HepG2 (cell line): ENCODE data around the gene MAGI1. TPM values are rescaled to one million over a fixed set of nuclear protein-coding genes. Genes with fewer than 3 reads are reported as not detected.

Source experiments
- ATAC-seq: fragments of 200-7000 bp; cut with Tn5 transposase; 3 replicates; pipeline ENCODE4 v1.9.1; 2020; ENCODE audit warnings: mild to moderate bottlenecking, moderate library complexity
- BruUV-seq: library from RNA; stranded (reverse); fragments of 400-500 nt; replicated peaks from 2 replicates; lab custom pipeline; 2021; lab: Mats Ljungman, UMichigan
- CTCF ChIA-PET: fragments of 300-600 bp; formaldehyde crosslinking; extraction: SDS; loops from one replicate; lab custom pipeline; 2021; ENCODE audit warnings: low total read pairs, inconsistent platforms, low intra/inter-chr PET ratio; lab: Yijun Ruan, JAX
- POLR2A ChIA-PET: fragments of 350-600 bp; sonication (Branson Sonifier 250); formaldehyde crosslinking; loops from one replicate; lab custom pipeline; 2020; ENCODE audit warnings: antibody characterized with exemption, inconsistent platforms; lab: Yijun Ruan, JAX
- DNase-seq: peaks from one replicate; pipeline ENCODE4 v3.0.0-alpha.2; 2015; ENCODE audit warnings: low spot score
- FAIRE-seq: peaks from 3 replicates; lab custom pipeline; 2011; peaks lifted over from hg19 to GRCh38; lab: Jason Lieb, UNC
- H2AFZ ChIP-seq: one replicate; pipeline ENCODE4 v1.6.1; 2011; ENCODE audit warnings: low read length, inconsistent platforms
- H3K27ac ChIP-seq: fragments of 300-600 bp; 3 replicates; pipeline ENCODE4 v1.8.0; 2011; ENCODE audit warnings: mixed run types, mild to moderate bottlenecking, mixed read lengths, low read length, inconsistent platforms; ENCODE audit not compliant: insufficient read depth; ENCODE audit errors: extremely low read length
- H3K27me3 ChIP-seq, 2 experiments: fragments of 200-600 bp in 1 of 2; 2 replicates in 1 of 2; 3 replicates in 1 of 2; pipeline versions ENCODE4 v1.6.0 to v1.8.0; 2011; ENCODE audit warnings: low read length in 2 of 2, mild to moderate bottlenecking in 2 of 2, moderate library complexity in 2 of 2, inconsistent platforms in 1 of 2; ENCODE audit not compliant: insufficient read depth in 2 of 2, control insufficient read depth in 1 of 2
- H3K36me3 ChIP-seq, 2 experiments: fragments of 200-600 bp in 1 of 2; replicated peaks in 1 of 2; 2 replicates in 1 of 2; 3 replicates in 1 of 2; pipeline versions ENCODE4 v1.5.1 to v1.8.0; 2011; ENCODE audit warnings: low read length in 2 of 2, inconsistent platforms in 1 of 2; ENCODE audit not compliant: insufficient read depth in 2 of 2, control insufficient read depth in 1 of 2
- H3K4me1 ChIP-seq: 2 replicates; pipeline ENCODE4 v1.5.1; 2012; ENCODE audit warnings: low read length, inconsistent platforms; ENCODE audit not compliant: insufficient read depth
- H3K4me2 ChIP-seq: 2 replicates; pipeline ENCODE4 v1.6.0; 2011; ENCODE audit warnings: low read depth, low read length, inconsistent platforms
- H3K4me3 ChIP-seq, 3 experiments: fragments of 200-600 bp in 1 of 3; sonication (generic), shearing (Covaris generic) in 1 of 3; replicated peaks in 1 of 3; 2 replicates each; pipeline ENCODE4 v1.5.1; 2011 to 2016; ENCODE audit warnings: low read length in 3 of 3, inconsistent platforms in 2 of 3, low read depth in 2 of 3, mild to moderate bottlenecking in 2 of 3, control low read depth in 1 of 3, mixed read lengths in 1 of 3; ENCODE audit not compliant: insufficient read depth in 1 of 3
- H3K79me2 ChIP-seq: one replicate; pipeline ENCODE4 v1.6.1; 2011; ENCODE audit warnings: low read length, inconsistent platforms; ENCODE audit not compliant: insufficient read depth
- H3K9ac ChIP-seq: 2 replicates; pipeline ENCODE4 v1.6.0; 2011; ENCODE audit warnings: mild to moderate bottlenecking, low read depth, low read length, inconsistent platforms; ENCODE audit not compliant: insufficient read depth
- H3K9me3 ChIP-seq: 2 replicates; pipeline ENCODE4 v1.5.1; 2012; ENCODE audit warnings: mild to moderate bottlenecking, low read length
- H4K20me1 ChIP-seq: 2 replicates; pipeline ENCODE4 v1.6.0; 2011; ENCODE audit warnings: inconsistent platforms, mild to moderate bottlenecking, low read length, moderate library complexity; ENCODE audit not compliant: insufficient read depth
- ATF7 ChIP-seq, 2 experiments: fragments of 450-650 bp in 1 of 2; sonication (generic) in 1 of 2; formaldehyde crosslinking in 1 of 2; IDR thresholded peaks; 2 replicates each; pipeline versions ENCODE4 v1.4.0 to v1.6.1; 2016 to 2020; ENCODE audit warnings: antibody characterized with exemption in 1 of 2, mild to moderate bottlenecking in 1 of 2, missing genetic modification reagents in 1 of 2
- BCL6 ChIP-seq: IDR thresholded peaks from 2 replicates; pipeline ENCODE4 v1.6.1; 2016; ENCODE audit warnings: missing genetic modification reagents, missing compliant biosample characterization
- MEF2D ChIP-seq: sonication (generic); formaldehyde crosslinking; IDR thresholded peaks from 2 replicates; pipeline ENCODE4 v1.5.1; 2020; ENCODE audit warnings: mild to moderate bottlenecking, missing genetic modification reagents
- MTERF4 ChIP-seq: sonication (generic); formaldehyde crosslinking; IDR thresholded peaks from 2 replicates; pipeline ENCODE4 v1.8.0; 2023; ENCODE audit warnings: mild to moderate bottlenecking, missing genetic modification reagents
- PLRG1 ChIP-seq: fragments of 450-650 bp; conservative IDR thresholded peaks from 2 replicates; pipeline ENCODE4 v1.6.1; 2016
- SCMH1 ChIP-seq: sonication (generic); formaldehyde crosslinking; IDR thresholded peaks from 2 replicates; pipeline ENCODE4 v1.9.0; 2021; ENCODE audit warnings: missing genetic modification reagents, mild to moderate bottlenecking, borderline replicate concordance
- THYN1 ChIP-seq: sonication (generic); formaldehyde crosslinking; IDR thresholded peaks from 2 replicates; pipeline ENCODE4 v1.8.1; 2023; ENCODE audit warnings: low read depth, mild to moderate bottlenecking, moderate library complexity, missing genetic modification reagents, borderline replicate concordance
- ZBTB7B ChIP-seq: sonication (generic); formaldehyde crosslinking; IDR thresholded peaks from 2 replicates; pipeline ENCODE4 v1.4.0; 2020; ENCODE audit warnings: missing genetic modification reagents
- ZNF597 ChIP-seq: sonication (generic); formaldehyde crosslinking; IDR thresholded peaks from 2 replicates; pipeline ENCODE4 v1.5.0; 2020; ENCODE audit warnings: missing genetic modification reagents
- ZNF713 ChIP-seq: sonication (generic); formaldehyde crosslinking; IDR thresholded peaks from 2 replicates; pipeline ENCODE4 v1.4.0; 2020; ENCODE audit warnings: mild to moderate bottlenecking, missing genetic modification reagents
- ZNF724P ChIP-seq: sonication (generic); formaldehyde crosslinking; IDR thresholded peaks from 2 replicates; pipeline ENCODE4 v1.8.0; 2022; ENCODE audit warnings: missing genetic modification reagents, borderline replicate concordance
- ZNF816 ChIP-seq: sonication (generic); formaldehyde crosslinking; IDR thresholded peaks from 2 replicates; pipeline ENCODE4 v1.8.0; 2022; ENCODE audit warnings: missing genetic modification reagents, mild to moderate bottlenecking, borderline replicate concordance
- ZSCAN12 ChIP-seq: sonication (generic); formaldehyde crosslinking; IDR thresholded peaks from 2 replicates; pipeline ENCODE4 v1.9.0; 2021; ENCODE audit warnings: mild to moderate bottlenecking, missing genetic modification reagents
- ZSCAN30 ChIP-seq: sonication (generic); formaldehyde crosslinking; IDR thresholded peaks from 2 replicates; pipeline ENCODE4 v1.5.0; 2020; ENCODE audit warnings: mild to moderate bottlenecking, missing genetic modification reagents
- WGBS: methylation state at CpG from one replicate; pipeline ENCODE4 v1.1.6; 2017; ENCODE audit warnings: low lambda C conversion rate; 5-methylcytosine and 5-hydroxymethylcytosine counted together
- in situ Hi-C: cut with HindIII; loops from 2 replicates; pipeline ENCODE4 v1.10.0; 2017; ENCODE audit warnings: low pct_unique_long_range_greater_than_20kb; ENCODE audit not compliant: extremely low pct_ligation_motif_present
- intact Hi-C: fragments of 100-400 bp; cut with micrococcal nuclease; formaldehyde crosslinking; loops from one replicate; pipeline ENCODE4 v1.10.0; 2022; ENCODE audit not compliant: unreplicated experiment
- polyA plus RNA-seq, 8 experiments: library from polyadenylated mRNA; depleted of rRNA in 3 of 8; stranded (reverse) in 7 of 8; unstranded in 1 of 8; fragments of >200 nt; fragmentation: Illumina TruSeq in 4 of 8; extraction: Trizol in 4 of 8; gene quantifications; 2 replicates each; pipeline versions ENCODE4 v1.2.1 to v1.2.3, GENCODE V29; 2011 to 2016; ENCODE audit warnings: low read depth in 4 of 8, missing spikeins in 1 of 8, mixed read lengths in 1 of 8; ENCODE audit not compliant: insufficient read depth in 1 of 8
- total RNA-seq, 5 experiments: library from RNA; depleted of rRNA; stranded (reverse); fragments of >200 nt; fragmentation: Illumina TruSeq; extraction: Trizol; gene quantifications; 2 replicates each; pipeline ENCODE4 v1.2.3, GENCODE V29; 2016; ENCODE audit warnings: low read depth in 1 of 5
- TF ChIP-seq, protein P1 (sequence below): sonication (generic); formaldehyde crosslinking; IDR thresholded peaks from 2 replicates; pipeline ENCODE4 v1.5.1; 2020; ENCODE audit warnings: mild to moderate bottlenecking, missing genetic modification reagents, borderline replicate concordance

Gene MAGI1
- total and polyA plus RNA-seq, 2 of the 13 experiments (the other 11 are each of a cell fraction or from before 2014, with no cell fraction given), result 22.2 to 26.0 TPM

DNA sequence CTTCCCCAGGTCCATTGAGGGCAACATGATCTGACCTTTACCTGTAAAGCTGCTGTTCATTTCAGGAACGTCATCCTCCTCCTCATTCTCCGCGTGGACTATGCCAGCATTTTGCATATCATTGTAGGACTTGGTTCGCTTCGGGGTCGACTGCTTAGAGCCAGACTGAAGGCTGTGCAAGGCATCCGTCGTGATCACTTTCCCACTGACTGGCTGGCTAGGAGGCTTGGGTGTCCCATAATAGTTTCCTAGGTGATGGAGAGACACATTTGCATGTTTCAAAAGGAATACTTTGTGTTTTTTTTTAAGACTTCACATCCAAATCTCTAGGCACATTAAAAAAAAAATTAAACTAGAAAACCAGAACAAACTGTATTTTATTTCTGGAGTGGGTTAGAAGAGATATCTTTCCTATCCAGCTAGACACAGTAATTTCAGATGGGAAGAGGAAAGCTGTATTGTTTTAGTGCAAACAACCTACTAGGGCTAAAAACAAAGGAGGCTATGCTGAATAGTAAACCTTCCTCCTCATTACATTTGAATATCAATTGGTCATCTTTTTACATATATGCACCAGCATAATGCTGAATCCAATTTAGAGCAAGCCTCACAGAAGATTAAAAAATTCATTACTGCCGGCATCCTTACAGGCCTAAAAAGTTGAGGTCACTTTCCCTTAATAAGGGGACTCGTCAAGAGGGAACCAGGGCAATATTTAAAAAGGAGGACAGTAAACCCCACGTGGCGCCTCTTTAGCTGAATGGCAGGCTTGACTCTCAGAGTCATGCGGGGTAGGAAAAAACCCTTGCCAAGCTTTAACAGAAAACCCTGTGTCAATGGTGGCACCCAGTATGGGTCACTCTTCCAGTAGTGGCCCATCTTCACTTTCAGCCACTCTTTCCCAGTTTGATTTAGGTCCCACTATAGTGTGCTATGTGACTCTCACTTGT is 559.9 kb downstream of the MAGI1 start (continued):
- TF ChIP-seq MTERF4 (CRISPR knock-in tag), result no peak

GRCh38 chr3:65473736-65474135 is 565.0 kb downstream of the MAGI1 start:
- Histone ChIP-seq H3K4me3 (no peak overlapping the region), H3K79me2 (no peaks in the 10 kb centered on the region), H3K9me3 (no peaks in the 10 kb centered on the region), H3K27ac (no peak overlapping the region), H3K27me3 (no peaks in the 10 kb centered on the region), H3K9ac (no peak overlapping the region), H2AFZ (no peak overlapping the region), H3K4me2 (no peak overlapping the region), H3K4me1 (no peaks in the 10 kb centered on the region), H4K20me1 (no peaks in the 10 kb centered on the region), H3K36me3 (peaks cover 6 to 10% of the 10 kb centered on the region in 2 experiments; a peak in 3 of 5 replicates)
- in situ Hi-C loops, result no loop called here
- BruUV-seq, result no TSS peak
- intact Hi-C loops, result no loop called here
- CTCF ChIA-PET, result no interaction called here
- POLR2A ChIA-PET, result no interaction called here
- FAIRE-seq (no peak), DNase-seq (no peak), ATAC-seq (no peak)
- 97% methylated on average over 3 of the region's 3 CpGs for WGBS
- TF ChIP-seq ATF7 (IDR thresholded peaks at IDR 0.05) (no peak), ATF7 (CRISPR knock-in tag; IDR thresholded peaks at IDR 0.05) (no peak), ZSCAN30 (CRISPR knock-in tag) (no peak), THYN1 (CRISPR knock-in tag) (no peak), ZSCAN12 (CRISPR knock-in tag) (no peak), PLRG1 (no peak), ZNF816 (CRISPR knock-in tag) (no peak), ZNF597 (CRISPR knock-in tag) (no peak), SCMH1 (CRISPR knock-in tag) (no peak), ZBTB7B (CRISPR knock-in tag) (no peak), BCL6 (CRISPR knock-in tag) (no peak), ZNF724P (CRISPR knock-in tag) (no peak), MEF2D (no peak), ZNF713 (CRISPR knock-in tag) (no peak)
- TF ChIP-seq, protein P1, sequence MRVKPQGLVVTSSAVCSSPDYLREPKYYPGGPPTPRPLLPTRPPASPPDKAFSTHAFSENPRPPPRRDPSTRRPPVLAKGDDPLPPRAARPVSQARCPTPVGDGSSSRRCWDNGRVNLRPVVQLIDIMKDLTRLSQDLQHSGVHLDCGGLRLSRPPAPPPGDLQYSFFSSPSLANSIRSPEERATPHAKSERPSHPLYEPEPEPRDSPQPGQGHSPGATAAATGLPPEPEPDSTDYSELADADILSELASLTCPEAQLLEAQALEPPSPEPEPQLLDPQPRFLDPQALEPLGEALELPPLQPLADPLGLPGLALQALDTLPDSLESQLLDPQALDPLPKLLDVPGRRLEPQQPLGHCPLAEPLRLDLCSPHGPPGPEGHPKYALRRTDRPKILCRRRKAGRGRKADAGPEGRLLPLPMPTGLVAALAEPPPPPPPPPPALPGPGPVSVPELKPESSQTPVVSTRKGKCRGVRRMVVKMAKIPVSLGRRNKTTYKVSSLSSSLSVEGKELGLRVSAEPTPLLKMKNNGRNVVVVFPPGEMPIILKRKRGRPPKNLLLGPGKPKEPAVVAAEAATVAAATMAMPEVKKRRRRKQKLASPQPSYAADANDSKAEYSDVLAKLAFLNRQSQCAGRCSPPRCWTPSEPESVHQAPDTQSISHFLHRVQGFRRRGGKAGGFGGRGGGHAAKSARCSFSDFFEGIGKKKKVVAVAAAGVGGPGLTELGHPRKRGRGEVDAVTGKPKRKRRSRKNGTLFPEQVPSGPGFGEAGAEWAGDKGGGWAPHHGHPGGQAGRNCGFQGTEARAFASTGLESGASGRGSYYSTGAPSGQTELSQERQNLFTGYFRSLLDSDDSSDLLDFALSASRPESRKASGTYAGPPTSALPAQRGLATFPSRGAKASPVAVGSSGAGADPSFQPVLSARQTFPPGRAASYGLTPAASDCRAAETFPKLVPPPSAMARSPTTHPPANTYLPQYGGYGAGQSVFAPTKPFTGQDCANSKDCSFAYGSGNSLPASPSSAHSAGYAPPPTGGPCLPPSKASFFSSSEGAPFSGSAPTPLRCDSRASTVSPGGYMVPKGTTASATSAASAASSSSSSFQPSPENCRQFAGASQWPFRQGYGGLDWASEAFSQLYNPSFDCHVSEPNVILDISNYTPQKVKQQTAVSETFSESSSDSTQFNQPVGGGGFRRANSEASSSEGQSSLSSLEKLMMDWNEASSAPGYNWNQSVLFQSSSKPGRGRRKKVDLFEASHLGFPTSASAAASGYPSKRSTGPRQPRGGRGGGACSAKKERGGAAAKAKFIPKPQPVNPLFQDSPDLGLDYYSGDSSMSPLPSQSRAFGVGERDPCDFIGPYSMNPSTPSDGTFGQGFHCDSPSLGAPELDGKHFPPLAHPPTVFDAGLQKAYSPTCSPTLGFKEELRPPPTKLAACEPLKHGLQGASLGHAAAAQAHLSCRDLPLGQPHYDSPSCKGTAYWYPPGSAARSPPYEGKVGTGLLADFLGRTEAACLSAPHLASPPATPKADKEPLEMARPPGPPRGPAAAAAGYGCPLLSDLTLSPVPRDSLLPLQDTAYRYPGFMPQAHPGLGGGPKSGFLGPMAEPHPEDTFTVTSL (CRISPR knock-in tag), result no peak
